Activated T-helper 1 cell treated with anti-CD3 and anti-CD28 coated beads, Interleukin-2, amount 50 U/mL, for 16 hours (primary cell): ENCODE results near the gene PCAT6.
A peak's percentile ranks its signal among the peaks of the same experiment; 100 is the strongest.
"Not testable (repeated sequence)": the region's sequence is repeated elsewhere in the genome, so short reads cannot be mapped to it uniquely, and the experiment has no call there.

Source experiments
- DNase-seq, 2 donors: peaks; one replicate each; pipeline ENCODE4 v3.0.0-alpha.2; 2020; ENCODE audit warnings: low read depth in 1 of 2, low spot score in 1 of 2

The PCAT6 gene

DNA sequence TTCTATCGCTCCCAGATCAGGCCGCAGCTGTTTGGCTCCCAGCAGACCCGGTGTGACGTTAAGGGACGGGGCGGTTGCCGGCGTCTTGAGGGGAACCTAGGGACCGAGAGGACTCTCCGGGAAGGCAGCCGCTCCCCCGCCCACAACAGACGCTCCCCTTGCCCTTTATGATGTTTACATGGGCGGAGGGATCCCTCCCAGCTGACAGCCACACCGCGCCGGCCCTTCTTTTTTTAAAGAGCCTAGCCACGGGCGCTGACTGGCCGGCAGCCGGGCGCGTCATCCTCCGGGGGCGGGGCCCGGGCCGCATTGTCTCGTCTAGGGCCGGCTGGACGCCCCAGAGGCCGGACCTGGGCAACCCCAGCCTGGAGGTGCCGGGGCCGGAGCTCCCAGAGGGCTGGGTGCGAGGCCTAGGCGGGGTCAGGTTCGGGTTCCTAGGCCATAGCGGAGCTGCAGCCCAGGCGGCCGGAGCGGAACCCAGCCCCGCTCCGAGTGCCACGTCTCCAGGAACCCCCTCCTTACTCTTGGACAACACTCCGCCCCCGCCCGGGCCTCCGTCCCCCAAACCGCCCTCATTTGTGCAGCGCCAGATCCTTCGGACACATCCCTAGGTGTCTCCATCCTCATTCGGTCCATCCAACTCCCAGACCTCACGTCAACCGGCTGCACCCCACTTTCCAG, at the start of gene PCAT6:
Gene PCAT6 (plus strand): TSS at position 340 of the 681 bp plus-strand sequence.
- DNase-seq, result peak; percentile 62 to 77

DNA sequence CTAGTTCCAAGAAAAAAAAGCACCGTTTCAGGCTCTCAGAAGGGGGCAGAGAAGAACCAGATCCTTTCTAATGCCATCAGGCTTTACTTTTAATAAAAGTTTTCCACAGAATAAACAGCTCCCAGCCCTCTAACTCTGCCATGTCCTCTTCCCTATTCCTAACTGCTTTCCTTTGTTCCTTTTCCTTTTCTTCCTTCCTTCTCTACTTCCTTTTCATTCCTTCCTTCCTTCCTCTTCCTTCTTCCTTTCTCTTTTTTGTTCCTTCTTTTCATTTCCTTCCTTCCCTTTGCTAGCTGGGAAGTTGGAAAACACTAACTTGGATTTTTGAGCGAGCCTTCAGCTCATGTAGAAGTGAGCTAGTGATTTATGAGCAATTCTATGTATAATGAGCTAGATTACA, 48.7 kb upstream of the PCAT6 start:
- DNase-seq, result no peak

DNA sequence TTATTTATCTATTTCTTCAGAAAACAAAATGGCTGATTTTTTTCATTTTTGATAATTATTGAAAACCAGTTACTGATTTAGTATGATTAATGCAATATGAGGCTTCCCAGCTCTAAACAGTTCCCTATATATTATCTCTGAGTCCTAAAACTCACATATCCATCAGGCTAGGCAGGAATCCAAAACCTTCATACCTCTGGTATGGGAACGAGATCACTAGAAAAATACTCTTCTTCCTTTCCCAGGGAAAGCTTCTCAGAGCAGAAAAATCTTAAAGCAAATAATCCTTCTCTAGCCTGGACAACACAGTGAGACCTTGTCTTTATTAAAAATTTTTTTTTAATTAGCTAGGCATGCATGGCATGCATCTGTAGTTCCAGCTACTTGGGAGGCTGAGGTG, 45.0 kb upstream of the PCAT6 start:
- no peak for DNase-seq

DNA sequence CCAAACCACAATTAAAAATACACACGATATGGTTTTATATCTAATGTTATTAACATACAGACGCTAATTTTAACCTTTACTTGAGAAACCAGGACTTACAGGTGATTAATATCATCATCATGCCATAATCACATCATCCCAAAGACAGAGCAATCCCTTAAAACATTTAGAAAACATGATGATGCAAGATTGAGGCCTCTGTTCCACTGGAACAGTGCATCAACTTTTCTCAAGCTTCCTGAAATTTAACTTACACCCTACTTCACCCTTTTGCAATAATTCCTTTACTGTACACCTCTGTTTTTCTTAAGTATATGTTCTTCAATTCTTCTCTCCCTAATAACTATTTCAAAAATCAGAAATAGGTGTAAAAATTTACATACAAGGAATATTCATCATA, 40.6 kb upstream of the PCAT6 start:
- DNase-seq, result no peak

DNA sequence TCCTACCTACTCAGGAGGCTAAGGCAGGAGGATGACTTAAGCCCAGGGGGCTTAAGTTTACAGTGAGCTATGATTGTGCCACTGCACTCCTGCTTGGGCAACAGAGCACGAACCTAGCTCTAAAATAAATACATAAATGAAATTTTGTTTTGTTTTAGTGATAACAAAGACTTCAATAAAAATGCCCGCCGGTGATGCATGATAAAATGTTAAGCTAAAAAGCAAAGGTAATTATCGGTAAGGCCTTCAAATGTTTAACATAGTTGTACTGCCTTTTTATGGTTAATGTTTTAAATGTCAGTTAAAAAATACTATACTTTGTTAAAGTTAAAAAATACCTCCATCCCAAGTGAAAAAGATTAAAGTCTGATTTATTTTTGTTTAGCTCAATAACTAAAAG, 29.6 kb upstream of the PCAT6 start:
- DNase-seq, result no peak

DNA sequence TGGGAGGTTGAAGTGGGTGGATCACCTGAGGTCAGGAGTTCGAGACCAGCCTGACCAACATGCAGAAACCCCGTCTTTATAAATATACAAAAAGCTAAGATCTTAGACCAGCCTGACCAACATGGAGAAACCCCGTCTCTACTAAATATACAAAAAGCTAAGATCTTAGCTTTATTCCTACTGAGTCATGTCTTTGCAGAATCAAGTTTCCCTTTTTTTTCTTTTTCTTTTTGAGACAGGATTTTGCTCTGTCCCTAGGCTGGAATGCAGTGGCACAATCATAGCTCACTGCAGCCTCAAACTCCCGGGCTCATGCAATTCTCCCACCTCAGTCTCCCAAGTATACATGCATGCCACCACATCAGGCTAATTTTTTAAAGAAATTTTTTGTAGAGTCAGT, 23.9 kb upstream of the PCAT6 start:
- DNase-seq, result no peak

DNA sequence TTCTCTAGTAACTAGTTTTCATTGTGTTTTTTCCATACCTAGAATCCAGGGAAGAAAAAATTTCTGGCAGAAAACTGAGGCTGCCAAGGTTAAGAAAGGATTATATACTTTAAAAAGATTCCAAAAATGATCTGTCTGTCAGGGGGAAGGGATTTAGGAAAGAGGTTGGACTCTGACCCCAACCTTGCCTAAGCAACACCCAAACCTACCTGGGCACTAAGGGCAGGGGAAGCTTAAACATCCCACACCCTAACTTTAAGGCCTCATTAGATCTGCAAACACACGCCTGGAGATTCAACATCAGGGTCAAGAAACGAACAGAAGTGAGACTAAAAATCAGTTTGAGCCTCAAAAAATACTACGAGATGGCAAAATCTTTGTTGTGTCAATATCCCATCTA, 22.0 kb upstream of the PCAT6 start:
- DNase-seq, result no peak

DNA sequence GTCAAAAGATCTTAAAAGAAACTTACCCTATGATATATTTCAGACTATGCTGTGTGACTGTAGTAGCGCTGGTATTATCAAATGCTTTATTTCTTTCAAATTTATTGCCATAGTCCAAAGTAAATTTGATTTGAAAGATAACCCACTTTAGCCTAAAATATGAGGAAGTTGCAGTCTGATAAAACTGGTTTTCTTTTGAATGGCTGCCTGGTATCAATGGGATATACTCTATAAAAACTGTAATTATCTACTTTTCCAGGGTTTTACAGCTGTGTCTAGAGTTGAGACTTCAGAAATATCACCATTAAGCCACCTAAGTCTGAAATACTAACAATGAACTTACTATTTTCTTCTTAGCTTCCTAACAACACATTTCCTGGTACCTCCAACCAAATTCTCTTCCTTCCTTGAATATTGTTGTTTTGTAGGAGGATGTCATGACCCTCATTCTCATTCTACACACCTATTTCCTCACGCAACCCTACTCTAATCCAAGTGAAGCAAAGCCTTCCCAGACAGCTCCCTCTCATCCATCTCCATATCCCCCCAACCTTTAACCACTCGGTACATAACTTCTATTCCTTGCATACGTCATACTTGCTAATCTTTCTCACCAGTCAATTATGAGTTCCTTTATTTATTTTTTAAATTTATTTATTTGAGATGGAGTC, 19.5 kb upstream of the PCAT6 start:
- DNase-seq, result no peak

DNA sequence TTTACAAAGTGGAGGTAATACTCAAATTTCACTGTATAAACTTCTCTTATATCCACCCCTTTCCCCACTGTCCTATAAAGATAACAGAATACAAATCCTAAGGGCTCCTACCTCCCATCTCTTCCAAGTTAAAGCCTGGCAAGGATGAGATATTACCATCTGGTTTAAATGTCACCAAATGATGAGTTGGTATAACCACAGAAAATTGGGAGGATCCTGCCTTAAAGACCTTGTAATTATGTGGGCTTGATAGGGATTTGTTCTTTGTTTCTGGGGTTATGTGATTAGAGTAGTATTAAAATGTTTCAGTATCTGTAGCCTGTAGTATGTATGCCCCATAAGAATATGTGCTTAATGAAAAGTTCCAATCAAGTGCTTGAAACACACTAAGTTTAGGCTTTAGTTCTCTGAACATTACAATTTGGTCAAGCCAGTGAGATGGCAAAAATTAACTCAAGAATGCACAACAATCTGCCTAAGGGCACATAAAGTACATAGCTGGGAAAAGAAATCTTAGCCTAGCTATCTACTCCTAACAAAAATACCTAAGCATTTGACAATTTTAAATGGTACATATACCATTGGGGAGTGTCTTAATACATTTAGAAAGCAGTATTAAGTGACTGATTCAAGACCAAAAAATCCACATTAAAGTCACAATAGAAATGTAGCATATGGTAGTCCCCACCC, 16.6 kb upstream of the PCAT6 start:
- no peak for DNase-seq

DNA sequence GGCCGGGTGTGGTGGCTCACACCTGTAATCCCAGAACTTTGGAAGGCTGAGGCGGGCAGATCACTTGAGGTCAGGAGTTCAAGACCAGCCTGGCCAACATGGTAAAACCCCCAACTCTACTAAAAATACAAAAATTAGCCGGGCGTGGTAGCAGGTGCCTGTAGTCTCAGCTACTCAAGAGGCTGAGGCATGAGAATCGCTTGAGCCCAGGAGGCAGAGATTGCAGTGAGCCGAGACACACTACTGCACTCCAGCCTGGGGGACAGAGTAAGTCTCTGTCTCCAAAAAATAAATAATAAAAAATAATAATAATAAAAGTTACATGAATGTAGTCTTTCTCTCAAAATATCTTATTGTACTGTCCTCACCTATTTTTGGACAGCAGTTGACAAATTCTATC, 15.8 kb upstream of the PCAT6 start:
- DNase-seq, result not testable (repeated sequence)

DNA sequence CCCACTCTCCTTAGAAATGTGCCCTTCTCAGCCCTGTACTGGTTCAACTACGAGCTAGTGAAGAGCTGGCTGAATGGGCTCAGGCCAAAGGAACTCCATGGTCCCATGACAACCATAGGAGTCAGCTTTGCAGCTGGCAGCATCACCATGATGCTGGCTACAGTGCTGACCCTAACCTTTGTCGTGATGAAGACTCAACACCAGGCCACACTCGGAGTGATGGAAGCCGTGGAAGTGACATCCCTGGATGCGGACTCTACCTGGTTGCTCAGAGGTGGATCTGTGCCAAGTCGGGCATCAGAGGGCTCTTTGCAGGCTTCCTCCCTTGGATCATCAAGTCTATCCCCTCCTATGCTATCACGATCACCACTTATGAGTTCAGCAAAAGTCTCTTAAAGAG, 14.1 kb upstream of the PCAT6 start:
- DNase-seq, result no peak

DNA sequence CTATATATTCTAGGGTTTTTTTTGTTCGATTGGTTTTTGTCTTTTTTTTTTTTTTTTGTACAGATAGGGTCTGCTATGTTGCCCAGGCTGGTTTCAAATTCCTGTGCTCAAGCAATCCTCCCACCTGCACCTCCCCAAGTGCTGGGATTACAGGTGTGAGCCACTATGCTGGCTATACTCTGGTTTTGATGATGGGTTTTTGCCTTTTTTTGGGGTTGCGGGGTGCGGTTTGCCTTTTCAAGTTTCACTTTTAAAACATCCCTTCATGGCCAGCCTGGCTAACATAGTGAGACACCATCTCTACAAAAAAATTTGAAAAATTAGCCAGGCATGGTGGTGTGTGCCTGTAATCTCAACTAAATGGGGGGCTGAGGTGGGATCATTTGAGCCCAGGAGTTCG, 12.5 kb upstream of the PCAT6 start:
- no peak for DNase-seq

DNA sequence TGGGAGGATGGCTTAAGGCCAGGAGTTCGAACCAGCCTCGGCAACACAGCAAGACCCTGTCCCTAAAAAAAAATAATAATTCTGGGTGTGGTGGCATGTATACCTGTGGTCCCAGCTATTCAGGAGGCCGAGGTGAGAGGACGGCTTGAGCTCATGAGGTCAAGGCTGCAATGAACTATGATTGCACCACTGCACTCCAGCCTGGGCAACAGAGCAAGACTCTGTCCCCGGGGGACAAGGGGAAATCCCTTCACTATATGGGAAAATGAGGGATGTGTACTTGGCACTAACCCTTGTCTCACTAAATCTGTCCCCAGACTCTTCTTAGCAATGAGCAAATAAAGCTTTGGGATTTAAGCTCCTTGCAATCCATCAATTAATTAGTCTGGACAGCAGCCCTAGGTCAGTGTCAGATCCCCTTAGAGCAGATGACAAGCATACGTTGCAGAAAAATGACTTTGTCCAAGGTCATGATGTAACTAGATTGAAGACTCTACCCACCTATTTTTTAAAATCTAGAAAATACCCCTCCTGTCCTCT, 11.9 kb upstream of the PCAT6 start:
- DNase-seq, result no peak

DNA sequence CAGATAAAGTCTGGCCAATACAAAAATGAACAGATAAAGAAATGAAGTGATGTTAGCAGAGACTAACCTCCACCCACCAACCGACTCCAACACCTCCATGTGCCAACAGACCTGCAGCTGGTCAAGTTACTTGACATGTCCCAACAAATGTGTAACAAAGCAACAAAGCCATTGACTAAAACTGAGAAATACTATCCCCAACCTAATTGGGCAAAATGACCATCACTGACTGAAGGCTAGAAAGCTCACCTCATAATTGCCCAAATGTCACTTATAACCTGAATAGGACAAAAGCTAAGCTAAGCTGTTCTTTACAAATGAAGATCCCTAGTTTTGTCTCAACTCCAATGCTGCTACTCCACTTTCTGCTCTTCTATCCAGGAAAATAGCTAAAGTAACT, 10.0 kb upstream of the PCAT6 start:
- no peak for DNase-seq

DNA sequence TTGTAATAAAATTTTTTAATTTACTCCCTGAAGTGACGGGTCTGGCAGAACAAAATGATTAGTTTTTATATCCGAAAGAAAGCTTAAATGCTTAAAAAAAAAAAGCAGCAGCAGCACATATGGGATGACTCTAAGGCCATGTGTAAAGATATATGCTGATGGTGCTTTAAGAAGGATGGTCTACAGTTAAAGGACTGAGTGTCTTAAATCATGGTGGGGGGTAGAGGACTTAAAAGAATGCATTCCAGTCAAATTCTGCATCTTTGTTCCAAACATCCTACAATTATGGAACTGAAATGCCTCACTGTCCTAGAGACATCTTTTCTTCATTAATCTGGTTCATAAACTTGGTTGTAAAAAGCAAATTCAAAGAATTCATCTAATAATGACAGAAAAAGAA, 9.6 kb upstream of the PCAT6 start:
- DNase-seq, result no peak

DNA sequence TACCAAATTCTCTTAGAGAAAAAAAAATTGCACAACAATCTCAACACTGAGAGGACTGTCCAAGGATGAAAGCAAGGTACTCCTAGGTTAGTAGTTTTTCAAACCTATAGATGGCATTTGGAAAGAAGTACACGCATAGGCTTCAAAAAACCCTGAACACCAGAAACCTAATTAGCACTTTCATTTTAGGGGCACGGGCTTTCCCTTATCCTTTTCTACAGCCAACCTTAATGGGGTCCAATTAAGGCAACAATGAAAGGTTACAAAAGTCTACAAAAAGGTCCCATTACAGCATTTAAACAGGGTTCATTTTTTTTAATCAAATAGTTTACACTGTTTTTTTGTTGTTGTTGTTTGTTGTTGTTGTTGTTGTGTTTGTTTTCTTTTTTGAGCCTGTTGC, 8.7 kb upstream of the PCAT6 start:
- DNase-seq, result no peak

DNA sequence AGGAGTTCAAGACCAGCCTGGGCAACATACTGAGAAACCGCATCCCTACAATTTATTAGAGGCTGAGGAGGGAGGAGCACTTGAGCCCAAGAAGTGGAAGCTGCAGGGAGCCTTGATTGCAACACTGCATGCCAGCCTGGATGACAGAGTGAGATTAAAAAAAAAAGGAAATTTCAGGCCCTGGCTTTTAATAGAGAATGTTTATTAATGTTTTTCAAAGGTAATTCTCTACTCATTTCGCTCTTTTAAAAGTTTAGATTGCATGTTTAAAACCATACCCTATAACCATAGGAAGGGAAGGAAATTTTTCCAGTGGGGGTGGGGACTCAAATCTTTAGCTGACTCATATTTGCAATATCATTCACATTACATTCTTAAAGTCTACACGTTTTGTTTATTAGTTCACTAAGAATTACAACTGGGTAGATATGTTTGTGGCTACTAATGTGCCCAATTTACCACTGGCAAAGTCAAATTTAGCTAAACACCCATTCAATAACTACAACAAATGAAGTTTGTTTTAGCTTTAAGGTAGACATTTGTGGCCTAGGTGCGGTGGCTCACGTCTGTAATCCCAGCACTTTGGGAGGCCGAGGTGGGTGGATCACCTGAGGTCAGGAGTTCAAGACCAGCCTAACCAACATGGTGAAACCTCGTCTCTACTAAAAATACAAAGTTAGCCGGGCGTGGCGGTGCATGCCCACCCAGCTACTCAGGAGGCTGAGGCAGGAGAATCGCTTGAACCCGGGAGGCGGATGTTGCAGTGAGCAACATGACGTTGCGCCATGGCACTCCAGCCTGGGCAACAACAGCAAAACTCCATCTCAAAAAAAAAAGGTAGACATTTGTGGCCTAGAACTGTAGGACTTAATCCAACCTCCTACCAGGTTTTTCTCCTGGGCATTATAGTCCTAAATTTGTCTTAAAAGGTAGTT, 7.5 kb upstream of the PCAT6 start:
- DNase-seq, result no peak

DNA sequence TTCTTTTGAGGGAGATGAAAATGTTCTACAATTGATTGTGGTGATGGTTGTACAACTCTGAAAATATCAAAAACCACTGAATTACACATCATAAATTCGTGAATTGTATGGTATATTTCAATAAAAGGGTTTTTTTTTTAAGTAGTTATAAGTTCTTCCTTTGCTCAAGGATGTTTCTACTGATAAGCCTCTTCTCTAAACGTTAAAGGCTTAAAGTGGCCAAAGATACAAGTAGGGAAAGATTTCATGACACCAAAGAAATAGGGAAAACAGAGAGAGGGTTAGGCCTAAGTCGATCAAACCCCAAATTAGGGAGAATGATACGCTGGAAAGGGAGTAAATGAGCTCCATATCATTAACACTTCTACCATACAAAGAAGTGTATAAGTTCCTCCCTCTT, 6.6 kb upstream of the PCAT6 start:
- DNase-seq, result no peak

DNA sequence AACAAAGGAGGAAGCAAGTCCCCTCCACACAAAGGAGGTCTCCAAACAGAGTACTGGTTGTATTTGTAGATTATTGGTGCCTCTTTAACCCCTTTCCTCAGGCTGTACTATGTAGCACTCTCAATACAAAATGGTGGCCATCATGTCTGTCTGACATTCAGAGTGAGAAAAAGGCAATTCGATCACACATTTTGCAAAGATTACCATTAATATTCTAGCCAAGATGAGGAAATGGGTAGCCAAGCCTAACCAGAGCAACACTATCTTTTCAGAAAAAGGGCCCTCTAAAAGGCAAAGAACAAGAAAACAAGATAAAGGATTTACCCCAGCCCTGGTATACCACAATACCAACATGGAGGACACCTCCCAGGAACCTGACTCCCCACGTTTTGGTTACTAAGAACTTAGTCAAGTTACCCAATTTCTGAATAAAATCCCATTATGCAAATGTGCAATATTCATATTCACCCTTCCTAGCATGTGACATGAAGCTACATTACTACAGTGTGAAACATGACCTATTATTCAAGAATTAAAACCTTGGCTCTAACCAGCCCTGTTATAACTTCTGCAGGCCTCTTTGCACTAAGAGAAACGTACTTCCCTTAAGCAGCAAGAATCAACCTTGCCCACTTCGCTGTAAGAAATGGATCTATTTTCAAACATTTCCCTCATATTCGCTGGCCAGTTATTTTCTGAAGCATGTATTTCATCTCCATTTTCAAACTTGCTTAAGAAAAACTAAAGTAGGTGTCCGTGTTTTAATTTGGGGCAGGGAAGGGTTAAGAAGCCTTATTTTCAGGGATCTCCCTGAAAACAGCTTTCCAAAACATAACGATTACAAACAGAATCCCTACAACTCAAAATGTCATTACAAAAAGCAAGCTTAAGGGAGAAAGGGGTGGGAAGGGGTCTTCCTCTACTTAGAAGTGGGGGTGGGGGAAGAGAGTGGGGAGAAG, 4.6 kb upstream of the PCAT6 start:
- DNase-seq, result no peak

DNA sequence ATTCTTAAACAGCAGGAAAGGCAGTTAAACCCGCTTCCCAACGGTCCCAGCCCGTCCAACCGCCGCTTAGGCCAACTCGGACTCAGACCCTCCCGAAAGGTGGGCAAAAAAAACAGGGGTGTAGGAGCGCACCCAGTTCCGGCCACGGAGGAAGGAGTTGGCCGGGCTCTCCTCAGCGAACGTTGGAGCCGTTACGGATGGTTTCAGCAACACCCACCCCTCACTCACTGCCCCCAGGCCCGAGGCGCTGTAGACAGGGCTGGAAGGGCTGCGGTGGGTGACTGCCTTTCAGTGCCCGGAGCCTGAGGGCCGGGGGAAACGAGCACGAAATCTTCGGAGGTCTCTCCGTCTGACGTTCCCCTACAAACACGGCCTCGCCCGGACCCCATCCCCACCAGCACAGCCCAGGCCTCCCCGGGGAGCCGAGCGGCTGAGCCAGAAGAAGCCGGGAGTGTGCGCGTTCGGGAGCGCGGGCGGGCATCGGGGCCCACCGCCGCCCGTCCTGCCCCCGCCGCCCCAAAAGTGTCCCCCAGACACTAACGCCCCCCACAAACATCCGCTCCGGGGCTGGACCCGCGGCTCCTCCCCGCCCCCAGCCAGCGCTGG, 3.8 kb upstream of the PCAT6 start:
- peak in 1 of 2 donors; percentile 2 for DNase-seq
